ENCODE data around the gene FAM135A. TPM values are rescaled to one million over a fixed set of nuclear protein-coding genes. Genes with fewer than 3 reads are reported as not detected.

The FAM135A gene
- total RNA-seq, 1 experiment from 2014 or later = 31.0 TPM

GRCh38 chr6:70363741-70364493 is 49.4 kb upstream of the FAM135A start:
- Histone ChIP-seq H3K56ac (ENCODE audit: insufficient read length, low read depth, low read length) (no peak overlapping the region), H3T11ph (ENCODE audit: low read length) (no peak overlapping the region), H3K18ac (ENCODE audit: insufficient read length, low read depth, low read length) (no peak overlapping the region), H2BK15ac (ENCODE audit: low read depth, low read length) (no peak overlapping the region), H4K20me1 (ENCODE audit: control insufficient read depth, insufficient read depth, insufficient read length) (no peaks in the 10 kb centered on the region), H2BK20ac (ENCODE audit: low read depth, low read length, poor library complexity, severe bottlenecking) (no peak overlapping the region), H3K23me2 (ENCODE audit: insufficient read length, low read depth, low read length, poor library complexity, severe bottlenecking) (no peaks in the 10 kb centered on the region), H3K23ac (ENCODE audit: insufficient read length, low read depth, low read length) (no peak overlapping the region), H3K79me2 (ENCODE audit: insufficient read depth, low read length) (no peaks in the 10 kb centered on the region), H3K27ac (ENCODE audit: insufficient read length, low read depth, low read length) (no peak overlapping the region), H4K8ac (replicated peaks; ENCODE audit: insufficient read length, low read depth, low read length) (no peak overlapping the region), H3K4ac (ENCODE audit: low read depth, low read length) (no peak overlapping the region), H3K27me3 (ENCODE audit: insufficient read depth, low read length) (no peaks in the 10 kb centered on the region), H4K5ac (ENCODE audit: insufficient read length, low read depth, low read length) (no peak overlapping the region), H2AFZ (ENCODE audit: low read length) (no peak overlapping the region), H3K79me1 (ENCODE audit: insufficient read depth, low read depth, low read length, poor library complexity, severe bottlenecking) (no peaks in the 10 kb centered on the region), H2BK12ac (ENCODE audit: insufficient read length, low read depth, low read length) (no peak overlapping the region), H3K9ac (ENCODE audit: extremely low read depth, insufficient read length, low read length) (no peak overlapping the region), H2BK5ac (ENCODE audit: insufficient read length, low read length) (no peak overlapping the region), H3K9me3 (ENCODE audit: control insufficient read depth, low read depth, low read length) (no peaks in the 10 kb centered on the region), H3K4me1 (ENCODE audit: insufficient read depth, low read length) (no peaks in the 10 kb centered on the region), H2AK5ac (ENCODE audit: insufficient read length, low read length) (no peak overlapping the region), H2BK120ac (ENCODE audit: low read depth, low read length, poor library complexity, severe bottlenecking) (no peak overlapping the region), H3K14ac (ENCODE audit: insufficient read depth, low read length) (no peak overlapping the region), H3K4me2 (ENCODE audit: insufficient read depth, insufficient read length, low read length) (no peak overlapping the region), H4K91ac (ENCODE audit: insufficient read length, low read depth, low read length) (no peak overlapping the region)
- no peak for DNase-seq
- Mint-ChIP-seq H3K4me1 (no peaks in the 10 kb centered on the region), H3K4me3 (no peak overlapping the region), H3K9me3 (no peaks in the 10 kb centered on the region), H3K36me3 (ENCODE audit: insufficient read depth in 1 of 3, low read depth in 3 of 3) (no peaks in the 10 kb centered on the region), H3K27ac (no peak overlapping the region), H3K27me3 (ENCODE audit: low read depth) (no peaks in the 10 kb centered on the region; the same call in none of the 2 replicates)
- TF ChIP-seq CTCF (conservative IDR thresholded peaks at IDR 0.05) = no peak
- no CpG with 5 or more reads among the region's 11 CpGs for WGBS (ENCODE audit: extremely low coverage, insufficient read length, low lambda C conversion rate)
